Measurements from ENCODE around the gene LRRK2. TPM values are rescaled to one million over a fixed set of nuclear protein-coding genes. Genes with fewer than 3 reads are reported as not detected.
"Not testable (repeated sequence)": the region's sequence is repeated elsewhere in the genome, so short reads cannot be mapped to it uniquely, and the experiment has no call there.

LRRK2 gene
- total and polyA plus RNA-seq, 3 donors from 2014 or later: 3.4 to 6.2 (median 5.1) TPM

DNA sequence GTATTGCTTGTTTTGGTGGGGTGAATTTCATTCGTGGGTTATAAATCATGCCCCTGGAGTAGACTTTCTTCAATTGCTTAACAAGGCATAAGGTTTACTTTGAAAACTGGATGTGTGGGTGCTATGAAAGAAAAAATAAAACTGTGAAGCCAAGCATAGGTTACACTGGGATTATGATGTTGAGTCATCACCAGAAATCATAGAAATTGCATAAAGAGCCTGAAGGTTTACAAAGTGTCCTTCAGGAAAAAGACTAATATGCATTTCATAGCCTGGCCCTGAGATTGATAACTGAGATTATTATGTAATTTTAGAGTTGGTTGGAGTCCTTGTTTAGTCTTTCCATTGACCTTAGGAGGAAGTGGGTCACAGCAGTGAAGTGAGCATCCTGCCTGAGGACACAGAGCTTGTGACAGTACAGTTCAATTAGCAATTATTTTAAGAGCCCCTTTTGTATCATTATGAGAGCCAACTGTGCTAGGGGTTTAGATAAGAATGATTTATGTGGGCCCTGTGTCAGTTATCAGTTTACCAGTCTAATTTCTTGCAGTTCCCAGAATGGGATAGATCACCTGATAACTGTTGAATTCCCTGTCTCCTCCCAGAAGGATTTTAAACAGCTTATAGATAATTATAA lies 13.6 kb downstream of the LRRK2 start:
- Histone ChIP-seq H3K4me1 (no peaks in the 10 kb centered on the region), H3K4me3 (no peak overlapping the region), H3K9me3 (no peaks in the 10 kb centered on the region), H3K27me3 (no peaks in the 10 kb centered on the region), H3K27ac (no peak overlapping the region), H3K36me3 (ENCODE audit: low read depth, missing control alignments) (no peaks in the 10 kb centered on the region)
- no peak for DNase-seq
- intact Hi-C loops (cut with DNase I; ENCODE audit: low total_unique reads): no loop called here
- WGBS, 2 donors: 23 to 30% methylated on average over 1 of the region's 1 CpG
- no peak for TF ChIP-seq POLR2A (IDR thresholded peaks at IDR 0.05)
- TF ChIP-seq, protein P1, sequence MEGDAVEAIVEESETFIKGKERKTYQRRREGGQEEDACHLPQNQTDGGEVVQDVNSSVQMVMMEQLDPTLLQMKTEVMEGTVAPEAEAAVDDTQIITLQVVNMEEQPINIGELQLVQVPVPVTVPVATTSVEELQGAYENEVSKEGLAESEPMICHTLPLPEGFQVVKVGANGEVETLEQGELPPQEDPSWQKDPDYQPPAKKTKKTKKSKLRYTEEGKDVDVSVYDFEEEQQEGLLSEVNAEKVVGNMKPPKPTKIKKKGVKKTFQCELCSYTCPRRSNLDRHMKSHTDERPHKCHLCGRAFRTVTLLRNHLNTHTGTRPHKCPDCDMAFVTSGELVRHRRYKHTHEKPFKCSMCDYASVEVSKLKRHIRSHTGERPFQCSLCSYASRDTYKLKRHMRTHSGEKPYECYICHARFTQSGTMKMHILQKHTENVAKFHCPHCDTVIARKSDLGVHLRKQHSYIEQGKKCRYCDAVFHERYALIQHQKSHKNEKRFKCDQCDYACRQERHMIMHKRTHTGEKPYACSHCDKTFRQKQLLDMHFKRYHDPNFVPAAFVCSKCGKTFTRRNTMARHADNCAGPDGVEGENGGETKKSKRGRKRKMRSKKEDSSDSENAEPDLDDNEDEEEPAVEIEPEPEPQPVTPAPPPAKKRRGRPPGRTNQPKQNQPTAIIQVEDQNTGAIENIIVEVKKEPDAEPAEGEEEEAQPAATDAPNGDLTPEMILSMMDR (IDR thresholded peaks at IDR 0.05): no peak

GRCh38 chr12:40238979-40239378 lies 14.2 kb downstream of the LRRK2 start:
- TF ChIP-seq, protein P1 (IDR thresholded peaks at IDR 0.05): no peak
- no peak for TF ChIP-seq POLR2A (IDR thresholded peaks at IDR 0.05)
- 91 to 97% methylated on average over 5 of the region's 5 CpGs for WGBS, 2 donors
- Histone ChIP-seq H3K27me3 (no peaks in the 10 kb centered on the region), H3K27ac (no peak overlapping the region), H3K4me3 (no peak overlapping the region), H3K36me3 (ENCODE audit: low read depth, missing control alignments) (no peaks in the 10 kb centered on the region), H3K4me1 (no peaks in the 10 kb centered on the region), H3K9me3 (no peaks in the 10 kb centered on the region)
- no peak for DNase-seq
- intact Hi-C loops (cut with DNase I; ENCODE audit: low total_unique reads): no loop called here

- Histone ChIP-seq H3K27me3 (no peaks in the 10 kb centered on the region), H3K4me1 (no peaks in the 10 kb centered on the region), H3K36me3 (ENCODE audit: low read depth, missing control alignments) (no peaks in the 10 kb centered on the region), H3K4me3 (no peak overlapping the region), H3K9me3 (no peaks in the 10 kb centered on the region), H3K27ac (no peak overlapping the region)
- intact Hi-C loops (cut with DNase I; ENCODE audit: low total_unique reads): no loop called here
- DNase-seq: no peak
- no peak for TF ChIP-seq POLR2A (IDR thresholded peaks at IDR 0.05)
- TF ChIP-seq, protein P1 (IDR thresholded peaks at IDR 0.05): no peak
- WGBS, 2 donors: 97 to 98% methylated on average over 4 of the region's 4 CpGs
Measured at GRCh38 chr12:40240779-40241178, 16.0 kb downstream of the LRRK2 start.

GRCh38 chr12:40241741-40242140 lies 16.9 kb downstream of the LRRK2 start:
- no peak for DNase-seq
- Histone ChIP-seq H3K27ac (no peak overlapping the region), H3K4me1 (no peaks in the 10 kb centered on the region), H3K36me3 (ENCODE audit: low read depth, missing control alignments) (no peaks in the 10 kb centered on the region), H3K27me3 (no peaks in the 10 kb centered on the region), H3K4me3 (no peak overlapping the region), H3K9me3 (no peaks in the 10 kb centered on the region)
- intact Hi-C loops (cut with DNase I; ENCODE audit: low total_unique reads): no loop called here
- WGBS, 2 donors: 58 to 69% methylated on average over 1 of the region's 1 CpG
- TF ChIP-seq POLR2A (IDR thresholded peaks at IDR 0.05): no peak
- TF ChIP-seq, protein P1 (IDR thresholded peaks at IDR 0.05): no peak

- H3K4me3 ChIP-seq; H3K36me3 ChIP-seq (ENCODE audit: low read depth, missing control alignments); DNase-seq; H3K27ac ChIP-seq; H3K27me3 ChIP-seq; intact Hi-C loops (cut with DNase I; ENCODE audit: low total_unique reads); H3K9me3 ChIP-seq; H3K4me1 ChIP-seq: not testable (repeated sequence)
- 90 to 91% methylated on average over 5 of the region's 5 CpGs for WGBS, 2 donors
Measured at GRCh38 chr12:40244526-40245156, 19.8 kb downstream of the LRRK2 start.
